MCF 10A (cell line): Measurements from ENCODE around the gene PTPRN2. TPM values are rescaled to one million over a fixed set of nuclear protein-coding genes. Genes with fewer than 3 reads are reported as not detected.

Experiments
- BruUV-seq: library from RNA; stranded (reverse); fragments of 400-500 nt; replicated peaks from 2 replicates; lab custom pipeline; 2021; lab: Mats Ljungman, UMichigan
- CTCF ChIA-PET: fragments of 300-600 bp; sonication (Branson Sonifier 250); formaldehyde crosslinking; extraction: SDS; loops from one replicate; lab custom pipeline; 2021; ENCODE audit warnings: antibody characterized with exemption, inconsistent platforms; lab: Yijun Ruan, JAX
- POLR2A ChIA-PET: fragments of 300-600, 350-650 bp; sonication (Branson Sonifier 250); formaldehyde crosslinking; extraction: SDS; loops from one replicate; lab custom pipeline; 2020; ENCODE audit warnings: antibody characterized with exemption, inconsistent platforms; lab: Yijun Ruan, JAX
- DNase-seq: peaks from one replicate; pipeline ENCODE4 v3.0.0-alpha.2; 2018; ENCODE audit not compliant: unreplicated experiment
- H3K27ac Mint-ChIP-seq: one replicate; pipeline ENCODE4 v1.8.0; 2022; ENCODE audit warnings: mild to moderate bottlenecking, low read depth, mixed read lengths; ENCODE audit not compliant: unreplicated experiment
- H3K27me3 Mint-ChIP-seq: one replicate; pipeline ENCODE4 v1.8.0; 2022; ENCODE audit warnings: mixed read lengths; ENCODE audit not compliant: insufficient read depth, unreplicated experiment
- H3K36me3 Mint-ChIP-seq: one replicate; pipeline ENCODE4 v1.8.0; 2022; ENCODE audit warnings: mild to moderate bottlenecking, moderate library complexity, mixed read lengths; ENCODE audit not compliant: insufficient read depth, unreplicated experiment
- H3K4me1 Mint-ChIP-seq: one replicate; pipeline ENCODE4 v1.8.0; 2022; ENCODE audit warnings: mixed read lengths; ENCODE audit not compliant: insufficient read depth, unreplicated experiment
- H3K4me3 Mint-ChIP-seq: one replicate; pipeline ENCODE4 v1.8.0; 2022; ENCODE audit warnings: mild to moderate bottlenecking, moderate library complexity, mixed read lengths; ENCODE audit not compliant: unreplicated experiment
- H3K9me3 Mint-ChIP-seq: one replicate; pipeline ENCODE4 v1.8.0; 2022; ENCODE audit warnings: mixed read lengths; ENCODE audit not compliant: unreplicated experiment
- intact Hi-C: fragments of 100-400 bp; cut with micrococcal nuclease; formaldehyde crosslinking; loops from 2 replicates; pipeline ENCODE4 v1.14.1; 2022
- total RNA-seq: library from RNA; stranded (reverse); gene quantifications from 2 replicates; pipeline ENCODE4 v1.2.3, GENCODE V29; 2022
- TF ChIP-seq, protein P1 (sequence below): fragments of 200-600 bp; IDR thresholded peaks from one replicate; pipeline ENCODE4 v1.8.0; 2022; ENCODE audit warnings: antibody characterized with exemption, mild to moderate bottlenecking; ENCODE audit not compliant: unreplicated experiment

Gene PTPRN2
- total RNA-seq, 1 experiment from 2014 or later, result 4.5 TPM

- ChIA-PET POLR2A (no interaction called here), CTCF (no interaction called here)
- Mint-ChIP-seq H3K4me1 (no peaks in the 10 kb centered on the region), H3K4me3 (no peak overlapping the region), H3K9me3 (peaks cover 21% of the 10 kb centered on the region), H3K27me3 (no peaks in the 10 kb centered on the region), H3K36me3 (no peaks in the 10 kb centered on the region), H3K27ac (no peak overlapping the region)
- intact Hi-C loops, result no loop called here
- TF ChIP-seq, protein P1, sequence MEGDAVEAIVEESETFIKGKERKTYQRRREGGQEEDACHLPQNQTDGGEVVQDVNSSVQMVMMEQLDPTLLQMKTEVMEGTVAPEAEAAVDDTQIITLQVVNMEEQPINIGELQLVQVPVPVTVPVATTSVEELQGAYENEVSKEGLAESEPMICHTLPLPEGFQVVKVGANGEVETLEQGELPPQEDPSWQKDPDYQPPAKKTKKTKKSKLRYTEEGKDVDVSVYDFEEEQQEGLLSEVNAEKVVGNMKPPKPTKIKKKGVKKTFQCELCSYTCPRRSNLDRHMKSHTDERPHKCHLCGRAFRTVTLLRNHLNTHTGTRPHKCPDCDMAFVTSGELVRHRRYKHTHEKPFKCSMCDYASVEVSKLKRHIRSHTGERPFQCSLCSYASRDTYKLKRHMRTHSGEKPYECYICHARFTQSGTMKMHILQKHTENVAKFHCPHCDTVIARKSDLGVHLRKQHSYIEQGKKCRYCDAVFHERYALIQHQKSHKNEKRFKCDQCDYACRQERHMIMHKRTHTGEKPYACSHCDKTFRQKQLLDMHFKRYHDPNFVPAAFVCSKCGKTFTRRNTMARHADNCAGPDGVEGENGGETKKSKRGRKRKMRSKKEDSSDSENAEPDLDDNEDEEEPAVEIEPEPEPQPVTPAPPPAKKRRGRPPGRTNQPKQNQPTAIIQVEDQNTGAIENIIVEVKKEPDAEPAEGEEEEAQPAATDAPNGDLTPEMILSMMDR, result no peak
- DNase-seq, result no peak
- no TSS peak for BruUV-seq
These were observed 710.1 kb downstream of the PTPRN2 start for GRCh38 chr7:157877298-157878090.

DNA sequence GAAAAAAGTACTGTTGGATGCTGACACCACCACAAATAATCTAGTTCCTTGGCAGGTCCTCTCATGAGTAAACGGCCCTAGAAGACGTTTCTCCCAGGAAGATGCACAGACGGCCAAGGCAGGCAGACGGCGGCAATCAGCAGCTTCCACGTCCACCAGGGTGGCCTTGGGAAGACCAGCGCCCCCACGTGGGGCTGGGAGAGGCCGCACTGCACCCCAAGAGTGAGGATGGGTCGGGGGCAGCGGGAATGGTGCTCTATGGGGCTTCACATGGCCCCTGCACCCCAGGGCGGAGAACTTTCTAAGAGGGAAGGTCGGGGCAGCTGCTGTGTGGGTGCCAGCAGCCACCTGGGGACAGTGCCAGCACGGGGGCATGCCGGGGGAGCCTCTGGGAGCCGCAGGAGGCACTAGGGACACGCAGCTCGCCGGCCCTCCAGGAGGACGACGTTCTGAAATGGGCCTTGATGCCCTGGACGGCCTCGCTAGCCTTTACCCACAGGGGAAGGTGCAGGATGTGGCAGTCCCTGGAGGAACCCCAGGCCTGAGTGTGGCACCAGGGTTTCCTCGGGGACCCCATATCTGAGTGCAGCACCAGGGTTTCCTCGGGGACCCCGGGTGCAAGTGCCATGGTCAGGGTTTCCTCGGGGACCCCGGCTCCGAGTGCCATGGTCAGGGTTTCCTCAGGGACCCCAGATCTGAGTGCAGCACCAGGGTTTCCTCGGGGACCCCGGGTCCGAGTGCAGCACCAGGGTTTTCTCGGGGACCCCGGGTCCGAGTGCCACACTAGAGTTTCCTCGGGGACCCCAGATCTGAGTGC is 710.9 kb downstream of the PTPRN2 start:
- intact Hi-C loops, result no loop called here
- BruUV-seq, result no TSS peak
- ChIA-PET POLR2A (no interaction called here), CTCF (no interaction called here)
- no peaks in the 10 kb centered on the region for H3K36me3 Mint-ChIP-seq
- H3K27ac Mint-ChIP-seq, result no peak overlapping the region
- DNase-seq, result no peak
- H3K4me1 Mint-ChIP-seq, result no peaks in the 10 kb centered on the region
- H3K9me3 Mint-ChIP-seq, result peaks cover 21% of the 10 kb centered on the region
- no peaks in the 10 kb centered on the region for H3K27me3 Mint-ChIP-seq
- TF ChIP-seq, protein P1, result no peak
- H3K4me3 Mint-ChIP-seq, result no peak overlapping the region

GRCh38 chr7:157875230-157876179 is 712.1 kb downstream of the PTPRN2 start:
- no peak overlapping the region for H3K27ac Mint-ChIP-seq
- CTCF ChIA-PET, result interaction anchor here (0.9 kb wide), 1 partner anchor 453 kb away, joined by 3 read pairs; no protein-coding TSS in a partner anchor
- POLR2A ChIA-PET, result interaction anchor here (0.7 kb wide), 1 partner anchor 317 kb away, joined by 5 read pairs; no protein-coding TSS in a partner anchor
- no TSS peak for BruUV-seq
- no peak for DNase-seq
- H3K4me1 Mint-ChIP-seq, result no peaks in the 10 kb centered on the region
- intact Hi-C loops, result no loop called here
- no peaks in the 10 kb centered on the region for H3K27me3 Mint-ChIP-seq
- H3K4me3 Mint-ChIP-seq, result no peak overlapping the region
- TF ChIP-seq, protein P1, result peak; percentile 27
- peaks cover 14% of the 10 kb centered on the region for H3K9me3 Mint-ChIP-seq
- no peaks in the 10 kb centered on the region for H3K36me3 Mint-ChIP-seq
